D341Med (cell line): ENCODE data around the gene RIOK2.
A peak's percentile ranks its signal among the peaks of the same experiment; 100 is the strongest.
"Not testable (repeated sequence)": the region's sequence is repeated elsewhere in the genome, so short reads cannot be mapped to it uniquely, and the experiment has no call there.

Source experiments
- DNase-seq: peaks from one replicate; pipeline ENCODE4 v3.0.0; 2012; ENCODE audit warnings: low spot score

The RIOK2 gene

DNA sequence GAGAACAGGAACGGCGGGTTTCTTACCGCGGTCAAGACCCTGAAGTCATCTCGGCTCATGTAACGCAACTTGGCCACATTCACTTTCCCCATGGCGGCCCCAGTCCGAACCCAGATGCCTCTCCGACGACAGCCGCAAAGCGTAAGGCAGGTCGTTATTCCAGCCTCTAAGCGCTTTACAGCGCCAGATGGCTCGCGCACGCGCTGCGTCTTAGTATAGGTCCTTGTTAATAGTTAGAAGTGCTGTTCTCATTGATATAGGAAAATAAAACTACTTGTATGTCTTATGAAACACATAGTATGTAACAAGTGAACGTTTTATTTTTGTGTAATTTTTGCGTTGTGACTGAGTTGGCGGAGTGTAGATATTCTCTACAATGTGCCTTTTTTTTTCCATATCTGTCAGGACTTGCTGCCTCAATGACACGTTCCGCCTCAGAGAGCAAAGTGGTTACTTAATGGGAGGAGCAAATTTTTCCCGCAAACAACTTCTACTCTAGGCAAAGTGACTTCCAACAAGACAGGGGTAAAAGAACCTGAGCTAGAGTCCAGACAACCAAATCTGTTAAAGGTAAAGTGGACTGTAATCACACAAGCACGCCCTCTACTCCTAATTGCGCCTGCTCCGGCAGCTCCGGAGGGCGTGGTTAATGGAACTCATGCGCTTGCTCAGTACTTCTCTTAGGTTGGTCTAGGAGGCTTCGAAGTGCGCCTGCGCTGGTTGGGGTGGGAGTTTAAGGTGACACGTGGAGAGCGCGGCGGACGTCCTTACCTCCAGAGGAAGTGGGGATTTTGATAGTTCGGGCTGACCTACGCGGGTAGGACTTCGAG lies at the start of gene RIOK2:
RIOK2 (minus strand) TSS at position 148 of the 830 bp plus-strand sequence; CDS start at position 92, 56 bp downstream.
- DNase-seq = peak; percentile 91

- peak; percentile 52 for DNase-seq
These were observed 48.1 kb upstream of the RIOK2 start for GRCh38 chr5:97231025-97231636.

GRCh38 chr5:97229688-97230285 lies 46.7 kb upstream of the RIOK2 start:
- no peak for DNase-seq

DNA sequence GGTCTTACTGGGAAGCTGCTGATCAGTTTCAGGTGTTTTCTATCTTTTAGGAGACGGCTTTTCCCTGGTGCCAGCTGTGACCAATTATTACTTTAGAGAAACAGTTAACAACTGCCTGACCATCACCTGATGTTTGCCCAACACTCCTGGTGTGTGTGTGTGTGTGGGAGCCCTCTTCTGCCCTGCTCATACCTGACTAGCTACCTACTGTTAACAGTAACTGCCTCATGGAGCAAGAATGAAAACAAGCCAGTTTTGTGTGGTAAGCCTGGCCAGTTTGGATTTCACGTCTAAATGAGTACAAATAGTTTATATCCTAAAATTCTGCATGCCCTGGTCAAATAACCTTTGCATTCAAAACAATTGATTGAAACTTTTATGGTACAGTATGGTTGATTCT lies 46.1 kb upstream of the RIOK2 start:
- DNase-seq = no peak

DNA sequence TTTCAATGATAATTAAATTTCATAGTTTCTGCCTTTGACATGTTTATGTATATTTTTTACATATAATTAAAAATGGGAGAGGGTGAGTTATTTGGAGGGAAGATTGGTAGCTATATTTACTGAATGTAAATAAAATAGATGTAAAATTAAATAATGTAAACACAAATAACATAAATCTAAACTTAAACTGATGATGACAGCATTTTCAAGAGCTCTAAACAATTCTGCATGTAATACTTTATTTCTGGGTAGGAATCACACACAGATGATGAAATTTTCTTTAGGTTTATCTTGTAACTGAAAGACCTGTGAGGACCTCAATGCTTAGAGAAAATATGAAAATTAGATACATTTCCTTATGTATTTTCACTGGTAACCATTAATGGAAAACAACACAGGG lies 42.2 kb upstream of the RIOK2 start:
- no peak for DNase-seq

GRCh38 chr5:97224112-97224750 lies 41.2 kb upstream of the RIOK2 start:
- DNase-seq = no peak

- no peak for DNase-seq
These were observed 40.5 kb upstream of the RIOK2 start for GRCh38 chr5:97223596-97223995.

GRCh38 chr5:97209343-97209742 lies 26.3 kb upstream of the RIOK2 start:
- DNase-seq = no peak

DNA sequence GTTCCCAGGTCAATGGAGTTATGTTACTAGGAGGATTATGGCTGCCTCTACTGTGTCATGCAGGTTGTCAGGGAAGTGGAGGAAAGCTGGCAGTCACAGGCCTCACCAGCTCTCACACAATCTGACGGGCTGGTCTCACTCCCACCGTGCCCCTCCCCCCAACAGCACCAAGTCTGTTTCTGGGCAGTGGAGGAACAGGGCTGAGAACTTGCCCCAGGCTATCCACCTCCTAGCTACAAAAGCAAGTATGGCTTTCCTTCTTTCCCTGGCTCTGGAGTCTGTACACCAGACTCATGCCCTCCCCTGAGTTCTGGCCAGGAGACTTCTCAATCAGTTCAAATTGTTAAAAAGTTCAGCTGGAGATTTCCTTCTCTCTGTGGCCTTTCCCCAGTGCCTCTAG lies 25.7 kb upstream of the RIOK2 start:
- no peak for DNase-seq

GRCh38 chr5:97208184-97208713 lies 25.2 kb upstream of the RIOK2 start:
- no peak for DNase-seq

GRCh38 chr5:97194366-97194765 lies 11.3 kb upstream of the RIOK2 start:
- DNase-seq = no peak

- DNase-seq = no peak
These were observed 10.3 kb upstream of the RIOK2 start for GRCh38 chr5:97193355-97193688.

- no peak for DNase-seq
These were observed 9.7 kb upstream of the RIOK2 start for GRCh38 chr5:97192580-97193354.

DNA sequence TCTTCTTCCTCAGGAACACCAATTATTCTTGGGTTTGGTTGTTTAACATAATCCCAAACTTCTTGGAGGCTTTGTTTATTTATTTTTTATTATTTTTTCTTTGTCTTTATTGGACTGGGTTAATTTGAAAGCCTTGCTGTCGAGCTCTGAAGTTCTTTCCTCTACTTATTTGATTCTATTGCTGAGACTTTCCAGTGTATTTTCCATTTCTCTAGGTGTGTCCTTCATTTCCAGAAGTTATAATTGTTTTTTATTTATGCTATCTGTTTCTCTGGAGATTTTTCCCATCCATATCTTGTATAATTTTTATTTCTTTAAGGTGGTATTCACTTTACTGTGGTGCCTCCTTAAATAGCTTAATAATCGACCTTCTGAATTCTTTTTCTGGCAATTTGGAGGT lies 8.8 kb upstream of the RIOK2 start:
- no peak for DNase-seq

DNA sequence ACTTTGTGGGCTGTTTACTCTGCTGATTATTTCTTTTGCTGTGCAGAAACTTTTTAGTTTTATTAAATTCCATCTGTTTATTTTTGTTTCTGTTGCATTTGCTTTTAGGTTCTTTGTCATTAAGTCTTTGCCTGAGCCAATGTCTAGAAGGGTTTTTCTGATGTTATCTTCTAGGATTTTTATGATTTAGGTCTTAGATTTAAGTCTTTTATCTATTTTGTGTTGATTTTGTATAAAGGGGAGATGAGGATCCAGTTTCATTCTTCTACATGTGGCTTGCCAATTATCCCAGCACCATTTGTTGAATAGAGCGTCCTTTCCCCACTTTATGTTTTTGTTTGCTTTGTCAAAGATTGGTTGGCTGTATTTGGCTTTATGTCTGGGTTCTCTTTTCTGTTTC lies 6.5 kb upstream of the RIOK2 start:
- not testable (repeated sequence) for DNase-seq

- no peak for DNase-seq
These were observed 825 bp upstream of the RIOK2 start for GRCh38 chr5:97183930-97184213.

DNA sequence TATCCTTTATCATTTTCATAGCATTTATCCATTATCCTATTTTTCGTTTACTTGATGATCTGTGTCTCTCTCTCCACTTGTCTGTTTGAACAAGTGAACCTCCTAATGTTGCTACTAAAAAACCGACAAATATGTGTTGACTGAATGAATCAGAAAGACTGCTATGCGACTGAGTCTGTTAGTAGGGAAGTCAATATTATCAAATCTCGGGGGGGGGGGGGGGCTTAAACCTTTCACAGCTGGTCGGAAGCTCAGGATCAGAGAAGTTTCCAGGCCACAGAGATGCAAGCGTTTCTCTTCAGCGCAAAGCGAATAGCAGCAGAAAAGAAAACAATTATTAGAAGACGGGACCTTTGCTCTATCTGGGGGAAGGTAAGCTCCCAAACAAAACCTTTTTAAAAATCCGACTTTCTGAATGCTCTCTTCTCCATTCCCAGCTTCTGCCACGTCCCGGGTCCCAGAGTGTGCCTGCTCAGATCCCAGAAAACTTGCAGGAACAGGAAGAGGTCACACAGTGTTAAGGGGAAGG lies 412 bp downstream of the RIOK2 start:
- DNase-seq = peak; percentile 20

- no peak for DNase-seq
These were observed 1.0 kb downstream of the RIOK2 start for GRCh38 chr5:97181856-97182545.

DNA sequence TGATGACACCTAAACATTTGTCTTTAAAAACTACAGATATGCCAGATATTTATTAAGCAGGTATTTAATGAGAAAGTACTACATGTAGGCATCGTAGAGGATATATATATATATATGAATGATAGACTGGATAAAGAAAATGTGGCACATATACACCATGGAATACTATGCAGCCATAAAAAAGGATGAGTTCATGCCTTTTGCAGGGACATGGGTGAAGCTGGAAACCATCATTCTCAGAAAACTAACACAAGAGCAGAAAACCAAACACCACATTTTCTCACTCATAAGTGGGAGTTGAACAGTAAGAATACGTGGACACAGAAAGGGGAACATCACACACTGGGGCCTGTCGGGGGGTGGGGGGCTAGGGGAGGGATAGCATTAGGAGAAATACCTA lies 3.6 kb downstream of the RIOK2 start:
- not testable (repeated sequence) for DNase-seq

- DNase-seq = no peak
These were observed 10.8 kb downstream of the RIOK2 start for GRCh38 chr5:97172227-97172626.

- no peak for DNase-seq
These were observed 11.3 kb downstream of the RIOK2 start for GRCh38 chr5:97171703-97172102.
